H1 (cell line): ENCODE measurements around the gene CUBN. TPM values are rescaled to one million over a fixed set of nuclear protein-coding genes. Genes with fewer than 3 reads are reported as not detected.

Experiments used
- CTCF ChIA-PET: fragments of 300-600 bp; sonication (Branson Sonifier 250); formaldehyde crosslinking; loops from one replicate; lab custom pipeline; 2021; ENCODE audit not compliant: partially characterized antibody; lab: Charles Lee
- POLR2A ChIA-PET: fragments of 300-600 bp; sonication (Branson Sonifier 250); formaldehyde crosslinking; loops from one replicate; lab custom pipeline; 2021; ENCODE audit warnings: inconsistent platforms; ENCODE audit not compliant: partially characterized antibody; lab: Charles Lee
- DNase-seq, 2 experiments: peaks; one replicate each; pipeline versions ENCODE4 v3.0.0 to v3.0.0-alpha.2; 2010 to 2022; ENCODE audit warnings: low spot score in 2 of 2, low read depth in 1 of 2, mixed read lengths in 1 of 2
- FAIRE-seq: peaks from 2 replicates; lab custom pipeline; 2011; peaks lifted over from hg19 to GRCh38; lab: Jason Lieb, UNC
- H2AFZ ChIP-seq: 2 replicates; pipeline ENCODE4 v1.8.1; 2012; ENCODE audit warnings: low read length, inconsistent platforms
- H2AK5ac ChIP-seq: 2 replicates; pipeline ENCODE4 v1.6.1; 2013; ENCODE audit warnings: low read depth, low read length
- H2BK120ac ChIP-seq: replicated peaks from 2 replicates; pipeline ENCODE3; 2013; ENCODE audit warnings: low read depth, low read length, inconsistent platforms
- H2BK12ac ChIP-seq: 2 replicates; pipeline ENCODE4 v1.6.1; 2013; ENCODE audit warnings: low read depth, low read length
- H2BK15ac ChIP-seq: 2 replicates; pipeline ENCODE4 v1.6.1; 2013; ENCODE audit warnings: low read length
- H2BK20ac ChIP-seq: 2 replicates; pipeline ENCODE4 v1.6.1; 2013; ENCODE audit warnings: low read length
- H2BK5ac ChIP-seq: 2 replicates; pipeline ENCODE4 v1.6.1; 2013; ENCODE audit warnings: low read depth, low read length
- H3K14ac ChIP-seq: 2 replicates; pipeline ENCODE4 v1.6.1; 2013; ENCODE audit warnings: inconsistent platforms; ENCODE audit not compliant: insufficient read length
- H3K18ac ChIP-seq: 2 replicates; pipeline ENCODE4 v1.6.1; 2013; ENCODE audit warnings: low read length; ENCODE audit errors: extremely low read depth
- H3K23ac ChIP-seq: 2 replicates; pipeline ENCODE4 v1.6.1; 2013; ENCODE audit warnings: inconsistent platforms; ENCODE audit not compliant: insufficient read length
- H3K23me2 ChIP-seq: 2 replicates; pipeline ENCODE4 v1.6.1; 2013; ENCODE audit warnings: low read depth, low read length
- H3K27ac ChIP-seq: 2 replicates; pipeline ENCODE4 v1.6.1; 2011; ENCODE audit warnings: low read depth, low read length, inconsistent platforms
- H3K27me3 ChIP-seq, 4 experiments: replicated peaks in 1 of 4; 1 replicate in 1 of 4; 2 replicates in 3 of 4; pipeline versions ENCODE4 v1.6.1 to v1.8.1; 2011 to 2013; ENCODE audit warnings: low read length in 3 of 4, mild to moderate bottlenecking in 3 of 4, inconsistent platforms in 2 of 4, mixed read lengths in 2 of 4, moderate library complexity in 1 of 4; ENCODE audit not compliant: control insufficient read depth in 3 of 4, insufficient read depth in 3 of 4; ENCODE audit errors: extremely low read depth in 1 of 4
- H3K36me3 ChIP-seq, 4 experiments: 2 replicates each; pipeline versions ENCODE4 v1.6.1 to v1.8.1; 2011 to 2013; ENCODE audit warnings: mild to moderate bottlenecking in 4 of 4, low read length in 3 of 4, moderate library complexity in 2 of 4, control low read depth in 1 of 4, inconsistent platforms in 1 of 4; ENCODE audit not compliant: insufficient read depth in 4 of 4, control insufficient read depth in 2 of 4
- H3K4ac ChIP-seq: replicated peaks from 2 replicates; pipeline ENCODE3; 2013; ENCODE audit warnings: low read length, low read depth, mixed read lengths, inconsistent platforms; ENCODE audit not compliant: insufficient read length
- H3K4me1 ChIP-seq, 4 experiments: replicated peaks in 1 of 4; 1 replicate in 1 of 4; 2 replicates in 3 of 4; pipeline versions ENCODE4 v1.6.1 to v1.8.1; 2011 to 2013; ENCODE audit warnings: low read length in 3 of 4, inconsistent platforms in 2 of 4, mixed read lengths in 1 of 4; ENCODE audit not compliant: insufficient read depth in 4 of 4, control insufficient read depth in 3 of 4
- H3K4me2 ChIP-seq, 2 experiments: 2 replicates each; pipeline versions ENCODE4 v1.6.1 to v1.8.1; 2011 to 2013; ENCODE audit warnings: low read depth in 2 of 2, low read length in 2 of 2, control low read depth in 1 of 2, inconsistent platforms in 1 of 2, mild to moderate bottlenecking in 1 of 2; ENCODE audit not compliant: insufficient read depth in 1 of 2
- H3K4me3 ChIP-seq, 4 experiments: fragments of 200-600, 300-600 bp in 1 of 4; sonication (generic), shearing (Covaris generic), sonication (Bioruptor Twin) in 1 of 4; 2 replicates each; pipeline versions ENCODE4 v1.5.1 to v1.8.1; 2011 to 2016; ENCODE audit warnings: low read length in 4 of 4, low read depth in 3 of 4, control low read depth in 2 of 4, inconsistent platforms in 2 of 4, mild to moderate bottlenecking in 2 of 4, mixed read lengths in 1 of 4, moderate library complexity in 1 of 4; ENCODE audit not compliant: insufficient read depth in 2 of 4; ENCODE audit errors: extremely low read depth in 1 of 4
- H3K56ac ChIP-seq: replicated peaks from 2 replicates; pipeline ENCODE3; 2013; ENCODE audit warnings: low read depth, mild to moderate bottlenecking, mixed read lengths, low read length, inconsistent platforms; ENCODE audit not compliant: insufficient read length
- H3K79me1 ChIP-seq: 2 replicates; pipeline ENCODE4 v1.6.1; 2013; ENCODE audit warnings: low read depth, low read length, control low read depth
- H3K79me2 ChIP-seq, 2 experiments: 2 replicates each; pipeline versions ENCODE4 v1.6.1 to v1.8.1; 2012 to 2013; ENCODE audit warnings: low read length in 2 of 2, mild to moderate bottlenecking in 2 of 2, inconsistent platforms in 1 of 2; ENCODE audit not compliant: insufficient read depth in 2 of 2, control insufficient read depth in 1 of 2
- H3K9ac ChIP-seq, 4 experiments: replicated peaks in 1 of 4; 1 replicate in 1 of 4; 2 replicates in 3 of 4; pipeline versions ENCODE4 v1.6.1 to v1.8.1; 2011 to 2013; ENCODE audit warnings: low read depth in 3 of 4, low read length in 3 of 4, control low read depth in 2 of 4, mild to moderate bottlenecking in 2 of 4, moderate library complexity in 2 of 4, inconsistent platforms in 1 of 4; ENCODE audit errors: extremely low read depth in 1 of 4
- H3K9me3 ChIP-seq, 2 experiments: 2 replicates each; pipeline versions ENCODE4 v1.6.1 to v1.8.1; 2012 to 2013; ENCODE audit warnings: mild to moderate bottlenecking in 2 of 2, moderate library complexity in 2 of 2, control low read depth in 1 of 2, inconsistent platforms in 1 of 2, low read depth in 1 of 2, low read length in 1 of 2, mixed read lengths in 1 of 2; ENCODE audit not compliant: insufficient read depth in 2 of 2
- H4K20me1 ChIP-seq, 2 experiments: replicated peaks in 1 of 2; 2 replicates each; pipeline versions ENCODE3 to v1.8.1; 2011 to 2013; ENCODE audit warnings: inconsistent platforms in 2 of 2, low read length in 2 of 2, mild to moderate bottlenecking in 1 of 2; ENCODE audit not compliant: insufficient read depth in 2 of 2, control insufficient read depth in 1 of 2
- H4K5ac ChIP-seq: 2 replicates; pipeline ENCODE4 v1.6.1; 2013; ENCODE audit warnings: low read length, low read depth, mixed read lengths, inconsistent platforms; ENCODE audit not compliant: insufficient read length
- H4K8ac ChIP-seq: 2 replicates; pipeline ENCODE4 v1.8.0; 2013; ENCODE audit warnings: mild to moderate bottlenecking, moderate library complexity, low read length, inconsistent platforms; ENCODE audit not compliant: insufficient read depth; ENCODE audit errors: extremely low read depth
- H4K91ac ChIP-seq: replicated peaks from 2 replicates; pipeline ENCODE3; 2013; ENCODE audit warnings: low read length, mixed read lengths, inconsistent platforms; ENCODE audit not compliant: insufficient read length
- ASH2L ChIP-seq: fragments of 200-600, 300-600 bp; sonication (generic); IDR thresholded peaks from one replicate; pipeline ENCODE4 v1.7.1; 2017; ENCODE audit warnings: low read length
- CBX8 ChIP-seq: fragments of 300-800, 300-1000 bp; sonication (generic); IDR thresholded peaks from 2 replicates; pipeline ENCODE4 v1.7.1; 2016; ENCODE audit warnings: low read depth, low read length, borderline replicate concordance
- CHD1 ChIP-seq: IDR thresholded peaks from 2 replicates; pipeline ENCODE4 v1.6.1; 2012; ENCODE audit warnings: low read depth, low read length, improper control_type of control experiment
- E2F6 ChIP-seq: IDR thresholded peaks from 2 replicates; pipeline ENCODE4 v1.6.1; 2012; ENCODE audit warnings: inconsistent platforms
- HDAC2 ChIP-seq, 2 experiments: fragments of 300-600 bp in 1 of 2; sonication (generic) in 1 of 2; IDR thresholded peaks; 2 replicates each; pipeline ENCODE4 v1.6.1; 2011 to 2012; ENCODE audit warnings: low read depth in 2 of 2, low read length in 2 of 2, mild to moderate bottlenecking in 2 of 2, moderate library complexity in 2 of 2, borderline replicate concordance in 1 of 2, inconsistent platforms in 1 of 2
- HDAC6 ChIP-seq: IDR thresholded peaks from one replicate; pipeline ENCODE4 v1.7.1; 2012; ENCODE audit warnings: low read depth, mild to moderate bottlenecking, inconsistent platforms, low read length, moderate library complexity
- KDM5A ChIP-seq: fragments of 200-600 bp; IDR thresholded peaks from 2 replicates; pipeline ENCODE4 v1.7.1; 2012; ENCODE audit warnings: mild to moderate bottlenecking, low read length, inconsistent platforms, mixed read lengths
- MAX ChIP-seq: IDR thresholded peaks from 2 replicates; pipeline ENCODE4 v1.6.1; 2012; ENCODE audit warnings: inconsistent platforms
- RBBP5 ChIP-seq: IDR thresholded peaks from 2 replicates; pipeline ENCODE4 v1.7.1; 2012; ENCODE audit warnings: low read depth, mild to moderate bottlenecking, inconsistent platforms, low read length, moderate library complexity, borderline replicate concordance
- SIRT6 ChIP-seq: IDR thresholded peaks from one replicate; pipeline ENCODE4 v1.7.1; 2012; ENCODE audit warnings: low read length, inconsistent platforms
- TEAD4 ChIP-seq: IDR thresholded peaks from 2 replicates; pipeline ENCODE4 v1.6.1; 2012; ENCODE audit warnings: low read depth, low read length, inconsistent platforms, mixed read lengths
- WGBS, 2 experiments: shearing (Covaris generic) in 1 of 2; methylation state at CpG; one replicate each; pipeline versions ENCODE4 v1.1.6 to v1.1.7; 2013 to 2015; ENCODE audit warnings: low lambda C conversion rate in 2 of 2, mixed read lengths in 2 of 2, inconsistent platforms in 1 of 2, low coverage in 1 of 2, missing lambda C conversion rate in 1 of 2; ENCODE audit not compliant: insufficient replicate concordance in 2 of 2, insufficient coverage in 1 of 2, insufficient read length in 1 of 2; ENCODE audit errors: extremely low coverage in 1 of 2, missing lambda C conversion rate in 1 of 2; 5-methylcytosine and 5-hydroxymethylcytosine counted together
- long read RNA-seq, 2 experiments: library from RNA in 1 of 2; library from capped mRNA in 1 of 2; stranded (forward); transcript quantifications; one replicate each; pipeline ENCODE4 v2.0.0, GENCODE V29; 2021; ENCODE audit warnings: inconsistent platforms in 1 of 2
- polyA minus RNA-seq, 3 experiments: library from RNA; depleted of rRNA, polyadenylated mRNA; stranded (reverse); fragments of >200 nt; gene quantifications; 1 replicate in 2 of 3; 2 replicates in 1 of 3; pipeline ENCODE4 v1.2.3, GENCODE V29; 2011
- polyA plus RNA-seq, 7 experiments: library from polyadenylated mRNA; depleted of rRNA in 3 of 7; stranded (reverse) in 5 of 7; unstranded in 2 of 7; fragments of >200 nt in 5 of 7; fragments of 200-250 nt in 2 of 7; gene quantifications; 1 replicate in 5 of 7; 2 replicates in 1 of 7; 4 replicates in 1 of 7; pipeline versions ENCODE4 v1.2.1 to v1.2.3, GENCODE V29; 2011 to 2013; ENCODE audit warnings: missing spikeins in 2 of 7, mixed read lengths in 2 of 7
- total RNA-seq: library from RNA; stranded (reverse); fragmentation: NEBNext Ultra II Directional; extraction: Animal tissue kit (Norgen Biotek cat#: 25700); gene quantifications from 2 replicates; pipeline ENCODE4 v1.2.1, GENCODE V29; 2021

The CUBN gene
- total RNA-seq (0.04 TPM in 2 replicates), polyA plus RNA-seq (2011; rRNA removed) (0.08 and 0.16 TPM in 2 replicates), polyA minus RNA-seq (2011; rRNA and poly(A)+ RNA removed) (0.88 and 1.2 TPM in 2 replicates)
- polyA plus RNA-seq (2011; cell fraction: cytosol; rRNA removed), result 0.14 TPM
- 0.63 TPM for polyA plus RNA-seq (2011; cell fraction: nucleus; rRNA removed)
- 0.05 to 0.24 TPM (median 0.13 TPM) in 4 replicates for polyA plus RNA-seq (2012, experiment 1 of 2)
- polyA plus RNA-seq (2012, experiment 2 of 2), result 0.01 TPM
- polyA plus RNA-seq (2013, experiment 1 of 2), result 0.14 TPM
- 0.04 TPM for polyA plus RNA-seq (2013, experiment 2 of 2)
- polyA minus RNA-seq (2011; cell fraction: cytosol; rRNA and poly(A)+ RNA removed), result not detected
- 4.6 TPM for polyA minus RNA-seq (2011; cell fraction: nucleus; rRNA and poly(A)+ RNA removed)
- long read RNA-seq, experiment 1, result 0 reads
- long read RNA-seq, experiment 2, result 0 reads

- H3K18ac ChIP-seq, result no peak within 1 kb of the TSS
- no peaks in the 10 kb centered on the region for H3K4me1 ChIP-seq
- no peaks in the 10 kb centered on the region for H3K27me3 ChIP-seq
- H2AFZ ChIP-seq, result 0 out of 2 replicates have a peak within 1 kb of the TSS, but pooled peaks have one; percentile 17
- no peak within 1 kb of the TSS for H3K4ac ChIP-seq
- no peak for DNase-seq
- 100% methylated on average over 1 of the region's 1 CpG; no CpG with 5 or more reads in 1 of the 2 experiments for WGBS, 2 experiments
- no peak for TF ChIP-seq KDM5A
- no peak for TF ChIP-seq E2F6
- no peak for TF ChIP-seq SIRT6
- no peak for TF ChIP-seq HDAC6
- no peak for TF ChIP-seq CBX8
- TF ChIP-seq HDAC2 (IDR thresholded peaks at IDR 0.05; ENCODE audit: borderline replicate concordance in 1 of 2, low read depth in 2 of 2, low read length in 2 of 2), result no peak
- TF ChIP-seq MAX, result no peak
- no peak for TF ChIP-seq CHD1
- no peak for TF ChIP-seq RBBP5
- no peak for TF ChIP-seq ASH2L
- no peak for TF ChIP-seq TEAD4
- H4K91ac ChIP-seq, result no peak within 1 kb of the TSS
- H4K5ac ChIP-seq, result no peak within 1 kb of the TSS
- no peak within 1 kb of the TSS for H2BK120ac ChIP-seq
- CTCF ChIA-PET, result interaction anchor here (1.5 kb wide), 1 partner anchor 13 kb away, joined by 3 read pairs; no protein-coding TSS in a partner anchor
- H3K27ac ChIP-seq, result no peak within 1 kb of the TSS
- no peaks in the 10 kb centered on the region for H4K20me1 ChIP-seq
- no peak within 1 kb of the TSS for H3K56ac ChIP-seq
- H2BK12ac ChIP-seq, result no peak within 1 kb of the TSS
- no peaks in the 10 kb centered on the region for H3K23me2 ChIP-seq
- no peak within 1 kb of the TSS for H2BK20ac ChIP-seq
- H3K79me2 ChIP-seq, result no peaks in the 10 kb centered on the region
- no peak within 1 kb of the TSS for H2AK5ac ChIP-seq
- no peak within 1 kb of the TSS for H2BK15ac ChIP-seq
- H3K9ac ChIP-seq, result no peak within 1 kb of the TSS
- no peak within 1 kb of the TSS for H3K23ac ChIP-seq
- POLR2A ChIA-PET, result no interaction called here
- H3K4me2 ChIP-seq, result no peak within 1 kb of the TSS
- no peak within 1 kb of the TSS for H2BK5ac ChIP-seq
- no peaks in the 10 kb centered on the region for H3K9me3 ChIP-seq
- no peaks in the 10 kb centered on the region for H3K79me1 ChIP-seq
- no peak within 1 kb of the TSS for H3K4me3 ChIP-seq
- no peaks in the 10 kb centered on the region for H3K36me3 ChIP-seq
- H3K14ac ChIP-seq, result no peak within 1 kb of the TSS
- no peak for FAIRE-seq
- no peak within 1 kb of the TSS for H4K8ac ChIP-seq
These were observed at the start of gene CUBN for GRCh38 chr10:17129741-17130140. Gene CUBN, minus strand, starts transcription at chr10:17129811. Its CDS starts 46 bp downstream, at chr10:17129765.
